ENCODE measurements around the gene SLC16A11. TPM values are rescaled to one million over a fixed set of nuclear protein-coding genes. Genes with fewer than 3 reads are reported as not detected.
A peak's percentile ranks its signal among the peaks of the same experiment; 100 is the strongest.

Gene SLC16A11
- total and polyA plus RNA-seq, 3 experiments from 2014 or later = 1.3 to 1.8 (median 1.6) TPM

DNA sequence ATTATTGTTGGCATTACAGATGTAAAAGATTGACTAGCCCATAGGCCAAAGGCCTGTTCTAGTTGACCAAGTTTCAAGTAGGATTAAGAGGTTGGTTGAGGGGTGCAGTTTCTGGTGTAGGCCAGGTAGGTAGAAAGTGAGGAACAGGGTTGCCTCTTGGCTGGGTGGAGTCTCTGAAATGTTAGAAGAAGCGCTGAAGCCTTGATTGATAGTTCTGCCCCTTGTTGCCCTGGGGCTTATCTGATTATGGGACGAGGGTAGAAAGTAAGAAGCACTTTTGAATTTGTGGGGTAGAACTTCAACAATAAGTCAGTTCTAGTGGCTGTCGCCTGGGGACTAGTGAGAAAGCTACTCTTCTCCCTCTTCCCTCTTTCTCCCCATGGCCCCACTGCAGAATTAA, 14.8 kb downstream of the SLC16A11 start:
- Mint-ChIP-seq H3K9me3 (peaks cover 0 to 2% (median 0%) of the 10 kb centered on the region in 5 donors), H3K27me3 (no peaks in the 10 kb centered on the region), H3K36me3 (no peaks in the 10 kb centered on the region), H3K27ac (peak overlapping the region in 4 of 8 donors; percentile 15 to 73 (median 32)), H3K4me1 (peaks cover 32 to 45% (median 35%) of the 10 kb centered on the region in 3 donors), H3K4me3 (peak overlapping the region in 2 of 7 donors; percentile 62 to 64)
- no peak overlapping the region for H3K27ac ChIP-seq (ENCODE audit: low read depth, low read length)
- no peak for DNase-seq
- H3K9me3 ChIP-seq (ENCODE audit: low read length) = no peaks in the 10 kb centered on the region
- peaks cover 48% of the 10 kb centered on the region for H3K4me1 ChIP-seq (ENCODE audit: insufficient read depth, low read length)
- no peaks in the 10 kb centered on the region for H3K36me3 ChIP-seq (ENCODE audit: insufficient read depth, low read length)
- CTCF ChIA-PET = interaction anchor here (1.6 kb wide), 1 partner anchor 17 kb away, joined by 3 read pairs; no protein-coding TSS in a partner anchor
- no peaks in the 10 kb centered on the region for H3K27me3 ChIP-seq (ENCODE audit: insufficient read depth, low read length, poor library complexity, severe bottlenecking)
- POLR2A ChIA-PET = no interaction called here
- no peak overlapping the region for H3K4me3 ChIP-seq (ENCODE audit: low read length)

DNA sequence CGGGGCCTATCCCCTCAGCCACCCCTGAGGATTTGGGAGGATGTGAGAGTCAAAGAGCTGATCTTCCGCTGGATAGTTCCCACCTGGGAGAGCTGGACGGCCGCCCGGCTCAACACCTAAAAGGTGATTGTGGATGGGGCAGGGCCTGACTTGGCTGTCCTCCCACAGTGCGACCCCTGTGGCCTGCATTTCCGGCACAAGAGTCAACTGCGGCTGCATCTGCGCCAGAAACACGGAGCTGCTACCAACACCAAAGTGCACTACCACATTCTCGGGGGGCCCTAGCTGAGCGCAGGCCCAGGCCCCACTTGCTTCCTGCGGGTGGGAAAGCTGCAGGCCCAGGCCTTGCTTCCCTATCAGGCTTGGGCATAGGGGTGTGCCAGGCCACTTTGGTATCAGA, 16.6 kb downstream of the SLC16A11 start:
- Mint-ChIP-seq H3K27me3 (peaks cover 0 to 5% of the 10 kb centered on the region in 2 donors), H3K36me3 (no peaks in the 10 kb centered on the region), H3K27ac (no peak overlapping the region), H3K9me3 (no peaks in the 10 kb centered on the region), H3K4me3 (no peak overlapping the region), H3K4me1 (peaks cover 33 to 49% (median 44%) of the 10 kb centered on the region in 3 donors)
- H3K27ac ChIP-seq (ENCODE audit: low read depth, low read length) = no peak overlapping the region
- no peak for DNase-seq
- no peaks in the 10 kb centered on the region for H3K27me3 ChIP-seq (ENCODE audit: insufficient read depth, low read length, poor library complexity, severe bottlenecking)
- H3K4me3 ChIP-seq (ENCODE audit: low read length) = no peak overlapping the region
- CTCF ChIA-PET = interaction anchor here (0.9 to 1.5 kb wide), 2 partner anchors 18 to 23 kb away, joined by 3 to 4 read pairs; no protein-coding TSS in a partner anchor
- H3K4me1 ChIP-seq (ENCODE audit: insufficient read depth, low read length) = peaks cover 44% of the 10 kb centered on the region
- H3K36me3 ChIP-seq (ENCODE audit: insufficient read depth, low read length) = no peaks in the 10 kb centered on the region
- H3K9me3 ChIP-seq (ENCODE audit: low read length) = no peaks in the 10 kb centered on the region
- POLR2A ChIA-PET = interaction anchor here (0.7 kb wide), 1 partner anchor 9 kb away, joined by 3 read pairs; the partner anchor contains the start of gene SLC16A13

DNA sequence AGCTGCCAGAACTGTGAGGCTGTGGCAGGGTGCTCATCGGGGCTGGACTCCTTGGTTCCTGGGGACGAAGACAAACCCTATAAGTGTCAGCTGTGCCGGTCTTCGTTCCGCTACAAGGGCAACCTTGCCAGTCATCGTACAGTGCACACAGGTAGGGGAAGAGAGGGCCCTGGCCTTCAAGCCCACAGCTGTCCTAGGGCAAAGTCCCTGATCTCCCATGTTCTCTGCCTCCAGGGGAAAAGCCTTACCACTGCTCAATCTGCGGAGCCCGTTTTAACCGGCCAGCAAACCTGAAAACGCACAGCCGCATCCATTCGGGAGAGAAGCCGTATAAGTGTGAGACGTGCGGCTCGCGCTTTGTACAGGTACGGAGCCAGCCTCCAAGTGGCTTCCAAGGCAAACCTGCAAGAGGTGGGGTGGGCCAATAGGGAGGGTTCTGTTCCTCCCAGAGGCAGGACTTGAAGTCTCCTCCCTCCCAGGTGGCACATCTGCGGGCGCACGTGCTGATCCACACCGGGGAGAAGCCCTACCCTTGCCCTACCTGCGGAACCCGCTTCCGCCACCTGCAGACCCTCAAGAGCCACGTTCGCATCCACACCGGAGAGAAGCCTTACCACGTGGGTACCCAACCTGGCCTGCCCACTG, 17.3 kb downstream of the SLC16A11 start:
- peaks cover 44% of the 10 kb centered on the region for H3K4me1 ChIP-seq (ENCODE audit: insufficient read depth, low read length)
- no peak overlapping the region for H3K4me3 ChIP-seq (ENCODE audit: low read length)
- Mint-ChIP-seq H3K36me3 (no peaks in the 10 kb centered on the region), H3K4me3 (no peak overlapping the region), H3K9me3 (no peaks in the 10 kb centered on the region), H3K27ac (no peak overlapping the region), H3K4me1 (peaks cover 35 to 53% (median 48%) of the 10 kb centered on the region in 3 donors), H3K27me3 (peaks cover 0 to 5% of the 10 kb centered on the region in 2 donors)
- H3K27ac ChIP-seq (ENCODE audit: low read depth, low read length) = no peak overlapping the region
- ChIA-PET POLR2A (interaction anchor here (0.7 kb wide), 1 partner anchor 9 kb away, joined by 3 read pairs; the partner anchor contains the start of gene SLC16A13), CTCF (interaction anchor here (1.5 kb wide), 1 partner anchor 19 kb away, joined by 3 read pairs; no protein-coding TSS in a partner anchor)
- no peaks in the 10 kb centered on the region for H3K9me3 ChIP-seq (ENCODE audit: low read length)
- no peaks in the 10 kb centered on the region for H3K27me3 ChIP-seq (ENCODE audit: insufficient read depth, low read length, poor library complexity, severe bottlenecking)
- no peaks in the 10 kb centered on the region for H3K36me3 ChIP-seq (ENCODE audit: insufficient read depth, low read length)
- no peak for DNase-seq

DNA sequence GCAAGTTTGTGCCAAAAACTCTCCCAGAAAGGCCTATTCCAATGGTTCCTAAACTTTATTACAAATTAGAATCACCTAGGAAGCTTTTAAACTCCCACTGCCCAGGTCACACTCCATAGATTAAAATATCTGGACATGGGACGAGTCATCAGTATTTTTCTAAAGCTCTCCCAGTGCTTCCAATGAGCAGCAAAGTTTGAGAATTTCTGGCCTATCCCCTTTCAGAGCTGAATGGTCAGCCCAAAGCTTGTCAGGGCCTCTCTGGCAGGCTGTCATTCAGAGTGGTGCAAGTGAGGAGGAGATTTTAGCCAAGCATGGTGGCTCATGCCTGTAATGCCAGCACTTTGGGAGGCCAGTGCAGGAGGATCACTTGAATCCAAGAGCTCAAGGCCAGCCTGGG, 18.6 kb downstream of the SLC16A11 start:
- Histone ChIP-seq H3K4me1 (ENCODE audit: insufficient read depth, low read length) (peaks cover 41% of the 10 kb centered on the region), H3K27ac (ENCODE audit: low read depth, low read length) (no peak overlapping the region), H3K9me3 (ENCODE audit: low read length) (no peaks in the 10 kb centered on the region), H3K4me3 (ENCODE audit: low read length) (no peak overlapping the region), H3K27me3 (ENCODE audit: insufficient read depth, low read length, poor library complexity, severe bottlenecking) (no peaks in the 10 kb centered on the region), H3K36me3 (ENCODE audit: insufficient read depth, low read length) (no peaks in the 10 kb centered on the region)
- H3K9me3 Mint-ChIP-seq = no peaks in the 10 kb centered on the region
- H3K4me3 Mint-ChIP-seq = peak overlapping the region in 1 of 7 donors; percentile 50
- ChIA-PET POLR2A (interaction anchor here (0.6 to 2.8 kb wide), 2 partner anchors 10 to 272 kb away, joined by 4 to 12 read pairs; partner anchors contain the start of gene SLC16A13), CTCF (interaction anchor here (0.6 to 0.9 kb wide), 4 partner anchors 10 to 668 kb away, joined by 3 to 5 read pairs (median 3); partner anchors contain the start of gene SLC16A13)
- H3K36me3 Mint-ChIP-seq = no peaks in the 10 kb centered on the region
- peaks cover 0 to 5% of the 10 kb centered on the region in 2 donors for H3K27me3 Mint-ChIP-seq
- H3K27ac Mint-ChIP-seq = peak overlapping the region in 1 of 8 donors; percentile 69
- peaks cover 45 to 52% (median 47%) of the 10 kb centered on the region in 3 donors for H3K4me1 Mint-ChIP-seq
- no peak for DNase-seq

DNA sequence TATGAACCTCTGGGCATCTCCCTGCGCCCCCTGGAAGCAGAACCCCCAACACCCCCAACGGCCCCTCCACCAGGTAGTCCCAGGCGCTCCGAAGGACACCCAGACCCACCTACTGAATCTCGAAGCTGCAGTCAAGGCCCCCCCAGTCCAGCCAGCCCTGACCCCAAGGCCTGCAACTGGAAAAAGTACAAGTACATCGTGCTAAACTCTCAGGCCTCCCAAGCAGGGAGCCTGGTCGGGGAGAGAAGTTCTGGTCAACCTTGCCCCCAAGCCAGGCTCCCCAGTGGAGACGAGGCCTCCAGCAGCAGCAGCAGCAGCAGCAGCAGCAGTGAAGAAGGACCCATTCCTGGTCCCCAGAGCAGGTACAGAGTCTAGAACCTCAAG, 19.5 kb downstream of the SLC16A11 start:
- Histone ChIP-seq H3K36me3 (ENCODE audit: insufficient read depth, low read length) (no peaks in the 10 kb centered on the region), H3K27ac (ENCODE audit: low read depth, low read length) (no peak overlapping the region), H3K9me3 (ENCODE audit: low read length) (no peaks in the 10 kb centered on the region), H3K4me1 (ENCODE audit: insufficient read depth, low read length) (peaks cover 32% of the 10 kb centered on the region), H3K27me3 (ENCODE audit: insufficient read depth, low read length, poor library complexity, severe bottlenecking) (no peaks in the 10 kb centered on the region), H3K4me3 (ENCODE audit: low read length) (no peak overlapping the region)
- POLR2A ChIA-PET = interaction anchor here (0.8 to 2.8 kb wide), 3 partner anchors 11 to 27 kb away, joined by 5 to 12 read pairs (median 7); partner anchors contain the start of gene SLC16A13
- DNase-seq = no peak
- no peaks in the 10 kb centered on the region for H3K9me3 Mint-ChIP-seq
- H3K4me3 Mint-ChIP-seq = peak overlapping the region in 1 of 7 donors; percentile 65
- CTCF ChIA-PET = interaction anchor here (0.9 to 4.3 kb wide), 2 partner anchors 21 to 180 kb away, joined by 3 to 23 read pairs; no protein-coding TSS in a partner anchor
- peaks cover 36 to 43% (median 39%) of the 10 kb centered on the region in 3 donors for H3K4me1 Mint-ChIP-seq
- peak overlapping the region in 5 of 8 donors; percentile 17 to 89 (median 34) for H3K27ac Mint-ChIP-seq
- H3K27me3 Mint-ChIP-seq = peaks cover 0 to 5% of the 10 kb centered on the region in 2 donors
- no peaks in the 10 kb centered on the region for H3K36me3 Mint-ChIP-seq

DNA sequence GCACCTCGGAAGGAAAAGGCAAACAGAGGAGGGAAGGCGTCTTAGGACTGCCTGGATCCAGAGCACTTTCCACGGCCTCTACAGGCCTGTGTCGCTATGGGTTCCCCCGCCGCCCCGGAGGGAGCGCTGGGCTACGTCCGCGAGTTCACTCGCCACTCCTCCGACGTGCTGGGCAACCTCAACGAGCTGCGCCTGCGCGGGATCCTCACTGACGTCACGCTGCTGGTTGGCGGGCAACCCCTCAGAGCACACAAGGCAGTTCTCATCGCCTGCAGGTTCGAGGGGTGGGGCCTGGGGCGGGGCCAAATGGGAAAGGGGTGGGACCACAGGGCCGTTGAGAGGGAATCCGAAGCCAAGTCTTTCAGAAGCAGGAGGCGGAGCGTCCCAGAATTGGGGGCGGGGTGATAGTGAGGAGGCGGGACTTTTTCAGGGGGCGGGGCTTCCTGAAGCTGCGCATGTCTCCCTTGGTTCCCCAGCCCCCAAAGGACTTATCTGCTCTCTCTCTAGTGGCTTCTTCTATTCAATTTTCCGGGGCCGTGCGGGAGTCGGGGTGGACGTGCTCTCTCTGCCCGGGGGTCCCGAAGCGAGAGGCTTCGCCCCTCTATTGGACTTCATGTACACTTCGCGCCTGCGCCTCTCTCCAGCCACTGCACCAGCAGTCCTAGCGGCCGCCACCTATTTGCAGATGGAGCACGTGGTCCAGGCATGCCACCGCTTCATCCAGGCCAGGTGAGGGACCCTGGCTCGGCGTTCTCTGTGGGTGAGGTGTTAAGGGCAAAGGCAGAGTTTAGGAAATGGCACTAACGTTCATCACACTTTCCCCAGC, 20.1 kb downstream of the SLC16A11 start:
- H3K4me3 ChIP-seq (ENCODE audit: low read length) = peak overlapping the region; percentile 45
- H3K4me1 Mint-ChIP-seq = peaks cover 33 to 39% (median 35%) of the 10 kb centered on the region in 3 donors
- H3K36me3 ChIP-seq (ENCODE audit: insufficient read depth, low read length) = no peaks in the 10 kb centered on the region
- no peaks in the 10 kb centered on the region for H3K36me3 Mint-ChIP-seq
- ChIA-PET POLR2A (interaction anchor here (0.8 to 2.8 kb wide), 5 partner anchors 9 to 28 kb away, joined by 5 to 12 read pairs (median 7); partner anchors contain the start of gene SLC16A13), CTCF (interaction anchor here (0.6 to 4.3 kb wide), 5 partner anchors 12 to 180 kb away, joined by 3 to 51 read pairs (median 3); partner anchors contain the start of gene SLC16A13)
- peak; percentile 89 to 97 (median 94) for DNase-seq
- peaks cover 0 to 5% of the 10 kb centered on the region in 2 donors for H3K27me3 Mint-ChIP-seq
- peaks cover 26% of the 10 kb centered on the region for H3K4me1 ChIP-seq (ENCODE audit: insufficient read depth, low read length)
- peak overlapping the region; percentile 75 to 96 (median 89) for H3K27ac Mint-ChIP-seq
- H3K4me3 Mint-ChIP-seq = peak overlapping the region; percentile 67 to 90 (median 73)
- H3K9me3 ChIP-seq (ENCODE audit: low read length) = no peaks in the 10 kb centered on the region
- H3K27me3 ChIP-seq (ENCODE audit: insufficient read depth, low read length, poor library complexity, severe bottlenecking) = no peaks in the 10 kb centered on the region
- no peaks in the 10 kb centered on the region for H3K9me3 Mint-ChIP-seq
- peak overlapping the region; percentile 43 for H3K27ac ChIP-seq (ENCODE audit: low read depth, low read length)

DNA sequence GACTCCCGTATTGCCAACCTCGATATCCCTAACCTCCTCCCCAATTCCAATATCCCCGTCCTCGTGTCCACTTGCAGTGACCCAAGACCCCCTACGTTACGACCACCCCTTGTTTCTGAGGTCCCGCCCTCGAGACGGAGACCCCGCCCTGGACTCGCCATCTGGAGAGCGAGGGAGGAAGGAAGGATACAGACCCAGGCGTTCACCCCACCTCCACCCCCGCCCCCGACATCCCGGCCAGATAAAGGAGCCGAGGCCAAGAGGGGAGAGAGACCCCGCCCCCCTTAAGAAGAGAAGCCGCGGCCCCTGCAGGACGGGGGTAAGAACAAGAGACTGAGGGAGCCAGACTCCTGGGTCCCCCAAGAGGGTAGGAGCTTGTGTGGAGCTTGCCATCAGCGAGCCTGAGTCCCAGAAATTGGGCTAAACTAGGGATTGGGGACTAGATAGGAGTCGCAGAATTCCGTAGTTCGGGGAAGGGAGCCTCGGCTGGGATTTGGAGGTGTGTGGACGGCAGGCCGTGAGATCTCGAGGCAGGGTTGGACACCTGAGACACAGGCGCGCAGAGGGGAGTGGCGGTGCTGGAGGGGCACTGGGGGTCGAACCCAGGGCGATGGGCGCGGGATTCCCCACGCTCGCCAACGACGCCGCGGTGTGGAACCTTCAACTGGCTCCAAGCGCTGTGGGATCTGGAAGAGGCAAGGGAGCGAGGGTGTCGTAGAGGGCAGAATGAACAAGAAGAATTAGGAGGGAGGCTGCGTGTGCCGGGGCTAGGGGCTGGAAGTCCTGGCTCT, 20.9 kb downstream of the SLC16A11 start, which contains the start of gene BCL6B:
Gene BCL6B, plus strand, starts transcription at position 270 of the 791 bp plus-strand sequence. CDS start 622 bp downstream, outside the sequence.
- POLR2A ChIA-PET = interaction anchor here (1.0 to 2.8 kb wide), 5 partner anchors 8 to 22 kb away, joined by 7 to 17 read pairs (median 8); partner anchors contain the start of gene SLC16A13
- H3K4me1 ChIP-seq (ENCODE audit: insufficient read depth, low read length) = peaks cover 25% of the 10 kb centered on the region

More for the DNA sequence above, 20.9 kb downstream of the SLC16A11 start, which contains the start of gene BCL6B:
- CTCF ChIA-PET = interaction anchor here (0.8 to 4.3 kb wide), 7 partner anchors 13 to 121 kb away, joined by 3 to 51 read pairs (median 12); partner anchors contain the start of gene SLC16A13
- H3K36me3 Mint-ChIP-seq = no peaks in the 10 kb centered on the region
- H3K9me3 Mint-ChIP-seq = no peaks in the 10 kb centered on the region
- Histone ChIP-seq H3K36me3 (ENCODE audit: insufficient read depth, low read length) (no peaks in the 10 kb centered on the region), H3K9me3 (ENCODE audit: low read length) (no peaks in the 10 kb centered on the region), H3K4me3 (ENCODE audit: low read length) (peak within 1 kb of the TSS; percentile 45), H3K27ac (ENCODE audit: low read depth, low read length) (peak within 1 kb of the TSS; percentile 43), H3K27me3 (ENCODE audit: insufficient read depth, low read length, poor library complexity, severe bottlenecking) (no peaks in the 10 kb centered on the region)
- H3K27me3 Mint-ChIP-seq = peaks cover 0 to 5% of the 10 kb centered on the region in 2 donors
- peak within 1 kb of the TSS; percentile 67 to 90 (median 73) for H3K4me3 Mint-ChIP-seq
- DNase-seq = no peak
- H3K4me1 Mint-ChIP-seq = peaks cover 37 to 45% (median 39%) of the 10 kb centered on the region in 3 donors
- peak within 1 kb of the TSS; percentile 75 to 96 (median 89) for H3K27ac Mint-ChIP-seq
